Activated CD4-positive, CD25-positive, alpha-beta regulatory T cell treated with anti-CD3 and anti-CD28 coated beads, Interleukin-2, amount 50 U/mL, for 16 hours (primary cell): ENCODE measurements around the gene STXBP2.
"Not testable (repeated sequence)": the region's sequence is repeated elsewhere in the genome, so short reads cannot be mapped to it uniquely, and the experiment has no call there.

Source experiments
- DNase-seq: peaks from one replicate; pipeline ENCODE4 v3.0.0-alpha.2; 2020; ENCODE audit warnings: low read depth, low spot score

Gene STXBP2

GRCh38 chr19:7632340-7633203 lies 4.3 kb upstream of the STXBP2 start:
- no peak for DNase-seq

- no peak for DNase-seq
Measured at GRCh38 chr19:7633698-7634097, 3.2 kb upstream of the STXBP2 start, which contains the start of gene PCP2. Gene PCP2 (minus strand): TSS chr19:7633719. CDS start chr19:7633457, 262 bp downstream.

GRCh38 chr19:7635670-7636069 lies 1.2 kb upstream of the STXBP2 start:
- DNase-seq: no peak

- DNase-seq: no peak
Measured at GRCh38 chr19:7636317-7636690, 606 bp upstream of the STXBP2 start.

- no peak for DNase-seq
Measured at GRCh38 chr19:7637374-7638256, 705 bp downstream of the STXBP2 start.

- DNase-seq: no peak
Measured at GRCh38 chr19:7638802-7639465, 2.0 kb downstream of the STXBP2 start.

- DNase-seq: no peak
Measured at GRCh38 chr19:7639863-7640348, 3.0 kb downstream of the STXBP2 start.

- DNase-seq: no peak
Measured at GRCh38 chr19:7640803-7641202, 3.9 kb downstream of the STXBP2 start.

GRCh38 chr19:7641290-7642276 lies 4.7 kb downstream of the STXBP2 start:
- no peak for DNase-seq

GRCh38 chr19:7642295-7643030 lies 5.6 kb downstream of the STXBP2 start:
- DNase-seq: no peak

GRCh38 chr19:7643031-7643415 lies 6.1 kb downstream of the STXBP2 start:
- DNase-seq: no peak

- not testable (repeated sequence) for DNase-seq
Measured at GRCh38 chr19:7643629-7644549, 7.0 kb downstream of the STXBP2 start.

- DNase-seq: no peak
Measured at GRCh38 chr19:7644550-7644877, 7.6 kb downstream of the STXBP2 start.

- DNase-seq: no peak
Measured at GRCh38 chr19:7645163-7645562, 8.3 kb downstream of the STXBP2 start.

- no peak for DNase-seq
Measured at GRCh38 chr19:7645656-7646425, 8.9 kb downstream of the STXBP2 start.

GRCh38 chr19:7646426-7646700 lies 9.5 kb downstream of the STXBP2 start:
- no peak for DNase-seq

- DNase-seq: no peak
Measured at GRCh38 chr19:7647156-7647555, 10.2 kb downstream of the STXBP2 start.

GRCh38 chr19:7648265-7649014 lies 11.5 kb downstream of the STXBP2 start:
- DNase-seq: no peak
